ENCODE results near the gene MEOX2. TPM values are rescaled to one million over a fixed set of nuclear protein-coding genes. Genes with fewer than 3 reads are reported as not detected.
A peak's percentile ranks its signal among the peaks of the same experiment; 100 is the strongest.

Gene MEOX2
- polyA plus RNA-seq (2011; rRNA removed) = not detected in 2 replicates
- polyA plus RNA-seq (2012; cell fraction: cytosol; rRNA removed) = not detected in 2 replicates
- polyA plus RNA-seq (2012; cell fraction: nucleus; rRNA removed) = not detected in 2 replicates
- not detected in 3 replicates for polyA plus RNA-seq (2017; fragmentation: RNase III; extraction: RNeasy Plus Mini Kit Qiagen cat#74134 plus additional on column Dnase treatment)
- not detected in 2 replicates for polyA minus RNA-seq (2011; rRNA and poly(A)+ RNA removed)

GRCh38 chr7:15686295-15686956, at the start of gene MEOX2:
Gene MEOX2, minus strand, starts transcription at chr7:15686683. Its CDS starts 281 bp downstream, at chr7:15686402.
- Histone ChIP-seq H3K27ac (no peak within 1 kb of the TSS), H3K4me1 (no peaks in the 10 kb centered on the region; the same call in 2 of the 3 replicates), H3K9me3 (no peaks in the 10 kb centered on the region), H3K4me3 (peak within 1 kb of the TSS; percentile 28; the same call in 2 of the 3 replicates), H3K4me2 (peak within 1 kb of the TSS; percentile 67)
- TF ChIP-seq MAX (IDR thresholded peaks at IDR 0.05) = 0 out of 2 replicates have a peak, but pooled peaks have one; percentile 18
- TF ChIP-seq HDAC2 (IDR thresholded peaks at IDR 0.05) = no peak
- FAIRE-seq = no peak
- ChIA-PET POLR2A (no interaction called here), CTCF (interaction anchor here (0.7 to 0.8 kb wide), 2 partner anchors 16 to 119 kb away, joined by 4 read pairs; no protein-coding TSS in a partner anchor)
- peak; percentile 51 to 82; a peak in 4 of 6 replicates for ATAC-seq
- WGBS (ENCODE audit: missing lambda C conversion rate) = 30% methylated on average over 32 of the region's 32 CpGs
- DNase-seq (ENCODE audit: low read depth in 1 of 2, low spot score in 1 of 2) = peak; percentile 10

GRCh38 chr7:15729746-15730145, 43.3 kb upstream of the MEOX2 start:
- FAIRE-seq (no peak), DNase-seq (ENCODE audit: low read depth in 1 of 2, low spot score in 1 of 2) (no peak), ATAC-seq (no peak)
- Histone ChIP-seq H3K4me2 (no peak overlapping the region), H3K4me1 (no peaks in the 10 kb centered on the region), H3K9me3 (no peaks in the 10 kb centered on the region), H3K27ac (no peak overlapping the region), H3K4me3 (no peak overlapping the region)
- ChIA-PET POLR2A (no interaction called here), CTCF (no interaction called here)
- TF ChIP-seq CHD4 (IDR thresholded peaks at IDR 0.05; ENCODE audit: borderline replicate concordance) (no peak), CHD2 (IDR thresholded peaks at IDR 0.05; ENCODE audit: low read length, partially characterized antibody) (no peak), HES2 (IDR thresholded peaks at IDR 0.05) (no peak), HOXB5 (CRISPR knock-in tag; IDR thresholded peaks at IDR 0.05) (no peak), EHMT2 (IDR thresholded peaks at IDR 0.05; ENCODE audit: low read depth) (no peak), PHF8 (IDR thresholded peaks at IDR 0.05; ENCODE audit: borderline replicate concordance, low read depth) (no peak), MYC (IDR thresholded peaks at IDR 0.05; ENCODE audit: borderline replicate concordance, low read length) (no peak), RARB (CRISPR knock-in tag; IDR thresholded peaks at IDR 0.05) (no peak), MAFK (IDR thresholded peaks at IDR 0.05; ENCODE audit: partially characterized antibody) (no peak), NR3C1 (IDR thresholded peaks at IDR 0.05) (no peak), CBX2 (IDR thresholded peaks at IDR 0.05; ENCODE audit: borderline replicate concordance, low read depth) (no peak)

GRCh38 chr7:15725051-15725450, 38.6 kb upstream of the MEOX2 start:
- POLR2A ChIA-PET = no interaction called here
- FAIRE-seq = no peak
- WGBS (ENCODE audit: missing lambda C conversion rate) = 42% methylated on average over 3 of the region's 3 CpGs
- no peak overlapping the region for H3K4me3 ChIP-seq
- no peaks in the 10 kb centered on the region for H3K9me3 ChIP-seq
- CTCF ChIA-PET = no interaction called here
- no peak for DNase-seq (ENCODE audit: low read depth in 1 of 2, low spot score in 1 of 2)
- H3K27ac ChIP-seq = no peak overlapping the region
- H3K4me2 ChIP-seq = no peak overlapping the region
- TF ChIP-seq E2F6 (IDR thresholded peaks at IDR 0.05; ENCODE audit: borderline replicate concordance, low read depth) = no peak
- TF ChIP-seq EHF (CRISPR knock-in tag; IDR thresholded peaks at IDR 0.05) = no peak
- no peak for TF ChIP-seq POLR2A (IDR thresholded peaks at IDR 0.05; ENCODE audit: low read length)
- no peak for TF ChIP-seq GATA3 (IDR thresholded peaks at IDR 0.05; ENCODE audit: borderline replicate concordance)
- TF ChIP-seq KDM1A (IDR thresholded peaks at IDR 0.05; ENCODE audit: low read depth) = no peak
- TF ChIP-seq REST (IDR thresholded peaks at IDR 0.05) = no peak
- no peak for TF ChIP-seq HDAC2 (IDR thresholded peaks at IDR 0.05)
- TF ChIP-seq HOXB13 (CRISPR knock-in tag; IDR thresholded peaks at IDR 0.05; ENCODE audit: low read depth) = no peak
- no peak for TF ChIP-seq FOSL2 (IDR thresholded peaks at IDR 0.05)
- TF ChIP-seq FOSL2 (CRISPR knock-in tag; IDR thresholded peaks at IDR 0.05) = no peak
- TF ChIP-seq JUNB (IDR thresholded peaks at IDR 0.05) = no peak
- no peak for TF ChIP-seq RFX5 (IDR thresholded peaks at IDR 0.05)
- TF ChIP-seq PBX3 (IDR thresholded peaks at IDR 0.05) = no peak
- TF ChIP-seq NPAS2 (CRISPR knock-in tag; IDR thresholded peaks at IDR 0.05; ENCODE audit: borderline replicate concordance) = no peak
- no peak for TF ChIP-seq SMC3 (IDR thresholded peaks at IDR 0.05)
- no peak for TF ChIP-seq FOSB (CRISPR knock-in tag; IDR thresholded peaks at IDR 0.05)
- TF ChIP-seq KDM5A (IDR thresholded peaks at IDR 0.05) = no peak
- no peaks in the 10 kb centered on the region for H3K4me1 ChIP-seq
- ATAC-seq = no peak

Data from A549 (cell line).